ENCODE data around the gene RUBCN. TPM values are rescaled to one million over a fixed set of nuclear protein-coding genes. Genes with fewer than 3 reads are reported as not detected.

The RUBCN gene
- total RNA-seq, 1 donor from 2014 or later = 9.2 TPM

- peaks cover 29% of the 10 kb centered on the region for H3K36me3 ChIP-seq (ENCODE audit: control insufficient read depth, insufficient read depth, low read length)
- FAIRE-seq = no peak
- TF ChIP-seq CTCF (IDR thresholded peaks at IDR 0.05; ENCODE audit: insufficient read depth, low read length, severe bottlenecking) = no peak
These were observed 54.0 kb downstream of the RUBCN start for GRCh38 chr3:197682713-197683112.

DNA sequence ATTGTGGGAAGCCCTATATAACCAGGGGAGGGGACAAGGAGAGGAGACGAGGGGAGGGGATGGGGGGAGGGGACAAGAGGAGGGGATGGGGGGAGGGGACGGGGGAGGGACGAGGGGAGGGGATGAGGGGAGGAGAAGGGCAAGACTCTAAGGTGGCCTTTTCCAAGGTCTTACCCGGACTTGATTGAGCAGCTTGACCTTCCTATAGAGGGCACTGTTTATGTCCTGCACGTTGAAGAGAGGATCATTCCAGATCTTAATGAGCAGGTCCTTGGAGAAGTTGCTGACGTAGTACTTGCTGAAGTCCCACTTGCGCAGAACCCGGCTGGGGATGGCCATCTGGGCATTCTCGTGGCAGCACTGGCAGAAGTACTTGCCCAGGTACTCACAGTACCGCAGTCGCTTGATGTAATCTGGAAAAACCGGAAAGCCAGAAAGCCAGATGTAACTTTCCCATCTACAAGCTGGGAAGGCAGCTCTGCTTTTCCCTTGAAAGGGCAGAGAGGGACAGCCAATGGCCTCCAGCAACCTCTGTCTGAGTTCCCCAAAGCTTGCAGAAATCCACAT lies 55.7 kb downstream of the RUBCN start:
- FAIRE-seq (no peak), DNase-seq (ENCODE audit: low read depth) (no peak)
- no peak for TF ChIP-seq CTCF (IDR thresholded peaks at IDR 0.05; ENCODE audit: insufficient read depth, low read length, severe bottlenecking)
- Histone ChIP-seq H3K36me3 (ENCODE audit: control insufficient read depth, insufficient read depth, low read length) (peaks cover 29% of the 10 kb centered on the region), H3K4me3 (ENCODE audit: low read depth, low read length) (no peak overlapping the region), H3K27me3 (ENCODE audit: control insufficient read depth, insufficient read depth, low read length) (no peaks in the 10 kb centered on the region)

More at GRCh38 chr3:197682713-197683112, 54.0 kb downstream of the RUBCN start:
- no peak overlapping the region for H3K4me3 ChIP-seq (ENCODE audit: low read depth, low read length)
- no peak for DNase-seq (ENCODE audit: low read depth)
- H3K27me3 ChIP-seq (ENCODE audit: control insufficient read depth, insufficient read depth, low read length) = no peaks in the 10 kb centered on the region

- Histone ChIP-seq H3K27me3 (ENCODE audit: control insufficient read depth, insufficient read depth, low read length) (no peaks in the 10 kb centered on the region), H3K4me3 (ENCODE audit: low read depth, low read length) (no peak overlapping the region), H3K36me3 (ENCODE audit: control insufficient read depth, insufficient read depth, low read length) (peaks cover 10% of the 10 kb centered on the region)
- FAIRE-seq (no peak), DNase-seq (ENCODE audit: low read depth) (no peak)
- no peak for TF ChIP-seq CTCF (IDR thresholded peaks at IDR 0.05; ENCODE audit: insufficient read depth, low read length, severe bottlenecking)
These were observed 60.8 kb downstream of the RUBCN start for GRCh38 chr3:197675951-197676350.

GRCh38 chr3:197675563-197675860 lies 61.2 kb downstream of the RUBCN start:
- Histone ChIP-seq H3K27me3 (ENCODE audit: control insufficient read depth, insufficient read depth, low read length) (no peaks in the 10 kb centered on the region), H3K36me3 (ENCODE audit: control insufficient read depth, insufficient read depth, low read length) (peaks cover 10% of the 10 kb centered on the region), H3K4me3 (ENCODE audit: low read depth, low read length) (no peak overlapping the region)
- no peak for FAIRE-seq
- DNase-seq (ENCODE audit: low read depth) = no peak
- no peak for TF ChIP-seq CTCF (IDR thresholded peaks at IDR 0.05; ENCODE audit: insufficient read depth, low read length, severe bottlenecking)

DNA sequence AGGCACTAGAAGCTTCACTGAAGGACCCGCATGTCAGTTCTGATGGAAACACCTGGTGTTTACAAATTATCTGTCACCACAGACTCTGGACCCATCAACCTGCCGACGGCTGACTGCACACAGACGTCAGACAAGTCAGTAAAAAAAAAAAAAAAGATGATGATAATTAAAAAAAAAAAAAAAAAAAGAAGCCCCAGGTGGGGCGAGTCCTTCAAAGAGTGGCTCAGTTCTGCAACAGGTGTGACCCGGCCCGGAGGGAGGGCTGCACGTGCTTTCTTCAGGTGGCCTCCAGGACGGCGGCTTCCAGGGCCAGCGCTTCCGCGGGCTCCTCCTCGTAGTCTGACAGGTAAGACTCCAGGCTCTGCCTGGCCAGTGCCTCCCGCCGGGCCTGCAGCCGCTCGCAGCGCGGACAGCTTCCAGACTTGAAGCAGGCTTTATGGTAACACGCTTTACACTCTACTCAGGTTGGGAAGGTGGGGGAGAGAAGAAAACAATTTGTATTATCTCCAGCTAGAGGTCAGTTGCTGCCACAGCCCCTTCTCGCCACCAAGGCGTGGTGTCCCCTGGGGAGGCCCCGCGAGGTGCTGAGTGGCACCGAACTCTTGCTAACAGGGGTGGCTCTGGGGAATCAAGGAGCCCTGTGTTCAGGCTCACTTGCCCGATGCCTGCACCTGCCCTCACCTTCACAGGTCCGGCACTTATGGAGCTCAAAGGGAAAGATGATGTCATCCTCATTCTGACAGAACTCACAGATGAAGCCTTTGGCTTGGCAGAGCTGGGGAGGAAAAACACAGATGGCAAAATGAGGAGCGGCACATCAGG lies 61.8 kb downstream of the RUBCN start:
- FAIRE-seq = no peak
- DNase-seq (ENCODE audit: low read depth) = no peak
- Histone ChIP-seq H3K4me3 (ENCODE audit: low read depth, low read length) (no peak overlapping the region), H3K27me3 (ENCODE audit: control insufficient read depth, insufficient read depth, low read length) (no peaks in the 10 kb centered on the region), H3K36me3 (ENCODE audit: control insufficient read depth, insufficient read depth, low read length) (peaks cover 8% of the 10 kb centered on the region)
- TF ChIP-seq CTCF (IDR thresholded peaks at IDR 0.05; ENCODE audit: insufficient read depth, low read length, severe bottlenecking) = no peak
